Neural cell (in vitro differentiated cells): Measurements from ENCODE around the gene FLT3LG. TPM values are rescaled to one million over a fixed set of nuclear protein-coding genes. Genes with fewer than 3 reads are reported as not detected.

Experiments used
- H2AFZ ChIP-seq: fragments of 200-600, 300-800 bp; sonication (generic), shearing (Covaris generic); 2 replicates; pipeline ENCODE4 v1.6.0; 2014; ENCODE audit warnings: low read depth, mild to moderate bottlenecking, antibody characterized with exemption, low read length, moderate library complexity
- H3F3A ChIP-seq: fragments of 200-600 bp; shearing (Covaris generic); 2 replicates; pipeline ENCODE4 v1.6.1; 2016; ENCODE audit warnings: mild to moderate bottlenecking, moderate library complexity, mixed read lengths, antibody characterized with exemption, low read length; ENCODE audit not compliant: insufficient read depth, poor library complexity, severe bottlenecking
- H3K27ac ChIP-seq: fragments of 200-600, 300-800 bp; sonication (generic), shearing (Covaris generic); 2 replicates; pipeline ENCODE4 v1.5.1; 2014; ENCODE audit warnings: mild to moderate bottlenecking, low read length, moderate library complexity
- H3K27me3 ChIP-seq: fragments of 300-800, 200-600 bp; sonication (generic), shearing (Covaris generic); 2 replicates; pipeline ENCODE4 v1.6.0; 2014; ENCODE audit warnings: mild to moderate bottlenecking, low read depth, low read length, moderate library complexity; ENCODE audit not compliant: insufficient read depth
- H3K36me3 ChIP-seq: fragments of 300-800, 200-600 bp; sonication (generic), shearing (Covaris generic); 2 replicates; pipeline ENCODE4 v1.5.1; 2014; ENCODE audit warnings: mild to moderate bottlenecking, antibody characterized with exemption, low read length, moderate library complexity; ENCODE audit not compliant: insufficient read depth
- H3K4me2 ChIP-seq: fragments of 300-800, 200-600 bp; sonication (generic), shearing (Covaris generic); 2 replicates; pipeline ENCODE4 v1.6.0; 2014; ENCODE audit warnings: mild to moderate bottlenecking, low read length
- H3K4me3 ChIP-seq: fragments of 300-800, 200-600 bp; sonication (generic), shearing (Covaris generic); 2 replicates; pipeline ENCODE4 v1.5.1; 2014; ENCODE audit warnings: mild to moderate bottlenecking, low read length, moderate library complexity
- H3K79me2 ChIP-seq: fragments of 200-600 bp; shearing (Covaris generic); replicated peaks from 2 replicates; pipeline ENCODE4 v1.6.0; 2014; ENCODE audit warnings: mild to moderate bottlenecking, low read length, moderate library complexity; ENCODE audit not compliant: insufficient read depth
- H3K9ac ChIP-seq: fragments of 300-800, 200-600 bp; sonication (generic), shearing (Covaris generic); 2 replicates; pipeline ENCODE4 v1.6.1; 2016; ENCODE audit warnings: mild to moderate bottlenecking, low read length, mixed read lengths
- H3K9me2 ChIP-seq: fragments of 200-600 bp; shearing (Covaris generic); 2 replicates; pipeline ENCODE4 v1.6.1; 2016; ENCODE audit warnings: mild to moderate bottlenecking, low read length, mixed read lengths; ENCODE audit not compliant: insufficient read depth
- H3K9me3 ChIP-seq: fragments of 200-600, 300-800 bp; sonication (generic), shearing (Covaris generic); 2 replicates; pipeline ENCODE4 v1.6.1; 2016; ENCODE audit warnings: mild to moderate bottlenecking, mixed run types, low read length, moderate library complexity, mixed read lengths
- H4K20me1 ChIP-seq: fragments of 200-600 bp; shearing (Covaris generic); 2 replicates; pipeline ENCODE4 v1.6.1; 2016; ENCODE audit warnings: mild to moderate bottlenecking, mixed run types; ENCODE audit not compliant: insufficient read depth
- EP300 ChIP-seq: fragments of 450-650 bp; conservative IDR thresholded peaks from 2 replicates; pipeline ENCODE4 v1.6.1; 2014; ENCODE audit warnings: antibody characterized with exemption, mild to moderate bottlenecking, moderate library complexity; ENCODE audit not compliant: poor library complexity, severe bottlenecking
- EZH2 ChIP-seq: fragments of 200-600, 300-800 bp; shearing (Covaris generic), sonication (generic); IDR thresholded peaks from 2 replicates; pipeline ENCODE4 v1.6.1; 2014; ENCODE audit warnings: antibody characterized with exemption, low read length, borderline replicate concordance, mild to moderate bottlenecking; ENCODE audit not compliant: insufficient read depth, poor library complexity, severe bottlenecking
- MXI1 ChIP-seq: fragments of 450-650 bp; conservative IDR thresholded peaks from 2 replicates; pipeline ENCODE4 v1.6.1; 2014; ENCODE audit warnings: antibody characterized with exemption, mild to moderate bottlenecking; ENCODE audit not compliant: poor library complexity, severe bottlenecking
- POLR2AphosphoS5 ChIP-seq: IDR thresholded peaks from 2 replicates; pipeline ENCODE4 v1.6.1; 2012
- RAD21 ChIP-seq: fragments of 450-650 bp; conservative IDR thresholded peaks from 2 replicates; pipeline ENCODE4 v1.6.1; 2014; ENCODE audit warnings: antibody characterized with exemption, mild to moderate bottlenecking, moderate library complexity
- SMC3 ChIP-seq: fragments of 450-650 bp; conservative IDR thresholded peaks from 2 replicates; pipeline ENCODE4 v1.6.1; 2014; ENCODE audit warnings: antibody characterized with exemption, mild to moderate bottlenecking, moderate library complexity; ENCODE audit not compliant: poor library complexity
- TAF1 ChIP-seq: IDR thresholded peaks from 2 replicates; pipeline ENCODE4 v1.6.1; 2012; ENCODE audit warnings: low read depth
- polyA plus RNA-seq: library from polyadenylated mRNA; depleted of rRNA; stranded (reverse); fragments of >200 nt; gene quantifications from 2 replicates; pipeline ENCODE4 v1.2.3, GENCODE V29; 2014
- TF ChIP-seq, protein P1 (sequence below): IDR thresholded peaks from 2 replicates; pipeline ENCODE4 v1.6.1; 2012; ENCODE audit warnings: borderline replicate concordance
- TF ChIP-seq, protein P2 (sequence below): fragments of 450-650 bp; IDR thresholded peaks from 2 replicates; pipeline ENCODE4 v1.5.1; 2014; ENCODE audit warnings: antibody characterized with exemption, mild to moderate bottlenecking, moderate library complexity; ENCODE audit not compliant: poor library complexity, severe bottlenecking

Gene FLT3LG
- polyA plus RNA-seq, 1 donor from 2014 or later: not detected

DNA sequence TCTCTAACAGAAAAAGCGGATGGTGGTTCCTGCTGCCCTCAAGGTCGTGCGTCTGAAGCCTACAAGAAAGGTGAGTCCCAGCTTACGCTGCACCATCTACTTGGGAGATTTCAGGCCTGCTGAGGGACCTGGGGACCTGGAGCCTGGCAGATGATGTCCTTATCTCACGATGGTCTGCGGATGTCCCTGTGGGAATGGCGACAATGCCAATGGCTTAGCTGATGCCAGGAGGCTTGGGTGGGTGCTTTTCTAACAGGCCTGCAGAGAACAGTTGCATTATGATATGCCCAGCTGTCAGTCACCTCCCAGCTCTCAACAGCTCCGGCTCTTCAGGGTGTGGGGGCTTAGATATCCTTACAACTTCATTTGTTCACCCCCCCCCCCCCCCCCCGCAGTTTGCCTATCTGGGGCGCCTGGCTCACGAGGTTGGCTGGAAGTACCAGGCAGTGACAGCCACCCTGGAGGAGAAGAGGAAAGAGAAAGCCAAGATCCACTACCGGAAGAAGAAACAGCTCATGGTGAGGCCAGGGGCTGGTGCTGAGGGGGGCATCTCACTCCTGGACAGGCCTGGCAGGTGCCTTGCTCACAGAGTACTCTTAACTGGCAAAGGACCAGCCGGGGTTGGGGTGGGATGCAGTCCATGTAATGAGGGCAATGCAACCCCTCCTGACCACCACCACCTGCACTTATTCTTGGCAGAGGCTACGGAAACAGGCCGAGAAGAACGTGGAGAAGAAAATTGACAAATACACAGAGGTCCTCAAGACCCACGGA is 17.2 kb downstream of the FLT3LG start:
- Histone ChIP-seq H3F3A (no peaks in the 10 kb centered on the region), H3K27ac (no peak overlapping the region), H3K4me3 (no peak overlapping the region), H3K79me2 (peaks cover 28% of the 10 kb centered on the region), H3K9me2 (no peaks in the 10 kb centered on the region), H3K9me3 (no peaks in the 10 kb centered on the region), H3K36me3 (no peaks in the 10 kb centered on the region), H3K4me2 (no peak overlapping the region), H3K27me3 (no peaks in the 10 kb centered on the region), H3K9ac (no peak overlapping the region), H4K20me1 (peaks cover 11% of the 10 kb centered on the region), H2AFZ (no peak overlapping the region)
- TF ChIP-seq EZH2 (no peak), MXI1 (no peak), RAD21 (no peak), EP300 (no peak), SMC3 (no peak), POLR2AphosphoS5 (no peak), TAF1 (no peak)
- TF ChIP-seq, protein P1, sequence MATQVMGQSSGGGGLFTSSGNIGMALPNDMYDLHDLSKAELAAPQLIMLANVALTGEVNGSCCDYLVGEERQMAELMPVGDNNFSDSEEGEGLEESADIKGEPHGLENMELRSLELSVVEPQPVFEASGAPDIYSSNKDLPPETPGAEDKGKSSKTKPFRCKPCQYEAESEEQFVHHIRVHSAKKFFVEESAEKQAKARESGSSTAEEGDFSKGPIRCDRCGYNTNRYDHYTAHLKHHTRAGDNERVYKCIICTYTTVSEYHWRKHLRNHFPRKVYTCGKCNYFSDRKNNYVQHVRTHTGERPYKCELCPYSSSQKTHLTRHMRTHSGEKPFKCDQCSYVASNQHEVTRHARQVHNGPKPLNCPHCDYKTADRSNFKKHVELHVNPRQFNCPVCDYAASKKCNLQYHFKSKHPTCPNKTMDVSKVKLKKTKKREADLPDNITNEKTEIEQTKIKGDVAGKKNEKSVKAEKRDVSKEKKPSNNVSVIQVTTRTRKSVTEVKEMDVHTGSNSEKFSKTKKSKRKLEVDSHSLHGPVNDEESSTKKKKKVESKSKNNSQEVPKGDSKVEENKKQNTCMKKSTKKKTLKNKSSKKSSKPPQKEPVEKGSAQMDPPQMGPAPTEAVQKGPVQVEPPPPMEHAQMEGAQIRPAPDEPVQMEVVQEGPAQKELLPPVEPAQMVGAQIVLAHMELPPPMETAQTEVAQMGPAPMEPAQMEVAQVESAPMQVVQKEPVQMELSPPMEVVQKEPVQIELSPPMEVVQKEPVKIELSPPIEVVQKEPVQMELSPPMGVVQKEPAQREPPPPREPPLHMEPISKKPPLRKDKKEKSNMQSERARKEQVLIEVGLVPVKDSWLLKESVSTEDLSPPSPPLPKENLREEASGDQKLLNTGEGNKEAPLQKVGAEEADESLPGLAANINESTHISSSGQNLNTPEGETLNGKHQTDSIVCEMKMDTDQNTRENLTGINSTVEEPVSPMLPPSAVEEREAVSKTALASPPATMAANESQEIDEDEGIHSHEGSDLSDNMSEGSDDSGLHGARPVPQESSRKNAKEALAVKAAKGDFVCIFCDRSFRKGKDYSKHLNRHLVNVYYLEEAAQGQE: no peak
- TF ChIP-seq, protein P2, sequence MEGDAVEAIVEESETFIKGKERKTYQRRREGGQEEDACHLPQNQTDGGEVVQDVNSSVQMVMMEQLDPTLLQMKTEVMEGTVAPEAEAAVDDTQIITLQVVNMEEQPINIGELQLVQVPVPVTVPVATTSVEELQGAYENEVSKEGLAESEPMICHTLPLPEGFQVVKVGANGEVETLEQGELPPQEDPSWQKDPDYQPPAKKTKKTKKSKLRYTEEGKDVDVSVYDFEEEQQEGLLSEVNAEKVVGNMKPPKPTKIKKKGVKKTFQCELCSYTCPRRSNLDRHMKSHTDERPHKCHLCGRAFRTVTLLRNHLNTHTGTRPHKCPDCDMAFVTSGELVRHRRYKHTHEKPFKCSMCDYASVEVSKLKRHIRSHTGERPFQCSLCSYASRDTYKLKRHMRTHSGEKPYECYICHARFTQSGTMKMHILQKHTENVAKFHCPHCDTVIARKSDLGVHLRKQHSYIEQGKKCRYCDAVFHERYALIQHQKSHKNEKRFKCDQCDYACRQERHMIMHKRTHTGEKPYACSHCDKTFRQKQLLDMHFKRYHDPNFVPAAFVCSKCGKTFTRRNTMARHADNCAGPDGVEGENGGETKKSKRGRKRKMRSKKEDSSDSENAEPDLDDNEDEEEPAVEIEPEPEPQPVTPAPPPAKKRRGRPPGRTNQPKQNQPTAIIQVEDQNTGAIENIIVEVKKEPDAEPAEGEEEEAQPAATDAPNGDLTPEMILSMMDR: no peak

DNA sequence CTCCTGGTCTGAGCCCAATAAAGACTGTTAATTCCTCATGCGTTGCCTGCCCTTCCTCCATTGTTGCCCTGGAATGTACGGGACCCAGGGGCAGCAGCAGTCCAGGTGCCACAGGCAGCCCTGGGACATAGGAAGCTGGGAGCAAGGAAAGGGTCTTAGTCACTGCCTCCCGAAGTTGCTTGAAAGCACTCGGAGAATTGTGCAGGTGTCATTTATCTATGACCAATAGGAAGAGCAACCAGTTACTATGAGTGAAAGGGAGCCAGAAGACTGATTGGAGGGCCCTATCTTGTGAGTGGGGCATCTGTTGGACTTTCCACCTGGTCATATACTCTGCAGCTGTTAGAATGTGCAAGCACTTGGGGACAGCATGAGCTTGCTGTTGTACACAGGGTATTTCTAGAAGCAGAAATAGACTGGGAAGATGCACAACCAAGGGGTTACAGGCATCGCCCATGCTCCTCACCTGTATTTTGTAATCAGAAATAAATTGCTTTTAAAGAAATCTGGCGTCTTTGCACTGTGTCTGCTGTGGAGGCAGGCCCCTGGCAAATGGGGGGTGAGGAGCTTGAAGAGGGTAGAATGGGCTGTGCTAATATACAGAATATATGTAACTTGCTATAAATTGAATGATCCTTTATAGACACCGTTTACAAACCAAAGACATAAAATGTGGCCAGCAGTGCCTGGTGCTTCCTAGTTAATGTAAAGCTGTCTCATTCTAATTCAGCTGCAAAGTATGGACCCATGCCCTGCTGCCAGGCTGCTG is 18.0 kb downstream of the FLT3LG start:
- H3F3A ChIP-seq: no peaks in the 10 kb centered on the region
- H2AFZ ChIP-seq: no peak overlapping the region
- no peak overlapping the region for H3K4me3 ChIP-seq
- H3K9me2 ChIP-seq: no peaks in the 10 kb centered on the region
- no peaks in the 10 kb centered on the region for H3K27me3 ChIP-seq
- H3K27ac ChIP-seq: no peak overlapping the region
- peaks cover 11% of the 10 kb centered on the region for H4K20me1 ChIP-seq
- H3K9me3 ChIP-seq: no peaks in the 10 kb centered on the region
- no peak overlapping the region for H3K4me2 ChIP-seq
- peaks cover 36% of the 10 kb centered on the region for H3K79me2 ChIP-seq
- TF ChIP-seq, protein P1: no peak
- TF ChIP-seq POLR2AphosphoS5: no peak
- no peak for TF ChIP-seq TAF1
- no peak for TF ChIP-seq MXI1
- TF ChIP-seq, protein P2: no peak
- no peak for TF ChIP-seq SMC3
- no peak for TF ChIP-seq EZH2
- TF ChIP-seq RAD21: no peak
- no peak for TF ChIP-seq EP300
- H3K36me3 ChIP-seq: no peaks in the 10 kb centered on the region
- no peak overlapping the region for H3K9ac ChIP-seq
